ENCODE results near the gene MTSS2.

DNA sequence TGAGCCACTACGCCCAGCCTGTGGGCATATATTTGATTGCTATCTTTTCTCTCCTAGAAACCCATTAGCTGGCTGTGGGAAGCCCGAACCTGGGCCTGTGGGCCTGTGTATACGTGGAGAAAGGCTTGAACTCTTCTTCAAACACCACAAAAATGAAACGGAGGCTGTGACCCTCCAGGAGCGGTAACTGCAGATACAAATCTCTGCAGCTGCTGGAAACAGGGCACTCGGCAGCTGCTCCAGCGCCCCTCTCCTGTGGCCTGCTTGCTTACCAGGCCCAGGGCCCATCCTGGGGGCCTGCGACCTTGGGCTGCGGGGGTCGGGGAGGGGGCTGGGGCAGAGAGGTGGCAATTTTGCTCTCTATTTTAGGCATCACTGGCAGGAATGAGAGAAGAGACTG, 28.0 kb upstream of the MTSS2 start:
- TF ChIP-seq, protein P1, sequence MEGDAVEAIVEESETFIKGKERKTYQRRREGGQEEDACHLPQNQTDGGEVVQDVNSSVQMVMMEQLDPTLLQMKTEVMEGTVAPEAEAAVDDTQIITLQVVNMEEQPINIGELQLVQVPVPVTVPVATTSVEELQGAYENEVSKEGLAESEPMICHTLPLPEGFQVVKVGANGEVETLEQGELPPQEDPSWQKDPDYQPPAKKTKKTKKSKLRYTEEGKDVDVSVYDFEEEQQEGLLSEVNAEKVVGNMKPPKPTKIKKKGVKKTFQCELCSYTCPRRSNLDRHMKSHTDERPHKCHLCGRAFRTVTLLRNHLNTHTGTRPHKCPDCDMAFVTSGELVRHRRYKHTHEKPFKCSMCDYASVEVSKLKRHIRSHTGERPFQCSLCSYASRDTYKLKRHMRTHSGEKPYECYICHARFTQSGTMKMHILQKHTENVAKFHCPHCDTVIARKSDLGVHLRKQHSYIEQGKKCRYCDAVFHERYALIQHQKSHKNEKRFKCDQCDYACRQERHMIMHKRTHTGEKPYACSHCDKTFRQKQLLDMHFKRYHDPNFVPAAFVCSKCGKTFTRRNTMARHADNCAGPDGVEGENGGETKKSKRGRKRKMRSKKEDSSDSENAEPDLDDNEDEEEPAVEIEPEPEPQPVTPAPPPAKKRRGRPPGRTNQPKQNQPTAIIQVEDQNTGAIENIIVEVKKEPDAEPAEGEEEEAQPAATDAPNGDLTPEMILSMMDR (IDR thresholded peaks at IDR 0.05), result no peak
- TF ChIP-seq EP300 (IDR thresholded peaks at IDR 0.05), result no peak

Measured in esophagus muscularis mucosa (tissue), 3 donors.